Measurements from ENCODE around the gene P2RX2.
"Not testable (repeated sequence)": the region's sequence is repeated elsewhere in the genome, so short reads cannot be mapped to it uniquely, and the experiment has no call there.

The P2RX2 gene

DNA sequence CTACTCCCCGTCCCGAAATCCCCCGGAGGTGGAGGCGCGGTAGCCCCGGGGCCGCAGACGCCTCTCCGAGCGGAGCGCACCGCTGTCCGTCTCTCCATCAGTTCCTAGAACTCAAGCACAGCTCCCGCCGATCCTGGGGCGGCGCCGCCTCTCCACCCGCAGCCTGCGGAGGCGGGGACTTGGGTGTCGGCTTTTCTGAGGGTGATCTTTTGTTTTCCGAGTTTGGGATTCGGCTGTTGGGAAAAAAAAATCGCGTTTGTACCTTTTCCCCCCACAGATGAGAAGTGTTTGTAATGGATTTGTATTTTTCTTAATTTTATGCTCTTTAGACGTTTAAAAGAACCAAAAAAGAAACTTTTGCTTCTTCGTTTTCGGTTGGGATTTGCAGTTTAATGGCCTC, 34.8 kb upstream of the P2RX2 start:
- no peak for DNase-seq (ENCODE audit: low spot score)

DNA sequence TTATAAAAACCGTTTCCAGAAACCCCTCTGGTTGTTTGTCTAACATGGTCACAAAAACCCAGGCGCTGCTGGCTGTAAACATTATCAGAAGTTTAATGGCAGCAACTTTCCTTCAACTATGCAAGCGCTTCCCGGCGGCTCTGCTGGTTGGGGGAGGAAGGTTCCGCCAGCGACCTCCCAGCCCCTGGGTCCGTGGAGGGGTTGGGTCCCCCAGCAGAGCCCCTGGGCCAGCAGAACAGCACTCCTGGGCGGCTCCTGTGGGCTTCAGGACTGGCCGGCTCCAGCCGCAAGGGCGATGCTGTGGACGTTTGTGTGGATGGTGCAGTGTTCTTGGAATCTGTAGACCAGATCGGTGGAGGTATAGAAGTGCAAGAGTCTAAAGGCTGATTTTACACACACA, 34.1 kb upstream of the P2RX2 start:
- no peak for DNase-seq (ENCODE audit: low spot score)

DNA sequence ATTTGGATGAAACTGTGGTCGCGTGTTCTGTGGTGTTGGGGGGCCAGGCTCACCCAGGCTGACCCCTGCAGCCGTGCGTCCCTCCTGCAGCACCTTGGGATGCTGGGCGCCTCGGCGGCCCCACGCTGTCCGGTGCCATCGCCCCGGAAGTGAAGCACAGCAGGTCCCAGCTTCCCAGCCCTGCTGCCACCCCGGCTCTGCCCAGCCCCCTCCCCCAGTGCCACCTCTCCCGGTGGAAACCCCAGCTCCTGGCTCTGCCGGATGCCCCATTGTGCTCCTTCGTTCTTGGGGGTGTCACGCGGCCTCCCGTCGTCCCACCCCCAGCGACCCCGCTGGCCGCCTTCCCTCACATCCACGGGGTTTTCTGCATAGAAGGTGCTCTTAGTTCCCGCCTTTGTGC, 33.4 kb upstream of the P2RX2 start:
- DNase-seq (ENCODE audit: low spot score) = no peak

DNA sequence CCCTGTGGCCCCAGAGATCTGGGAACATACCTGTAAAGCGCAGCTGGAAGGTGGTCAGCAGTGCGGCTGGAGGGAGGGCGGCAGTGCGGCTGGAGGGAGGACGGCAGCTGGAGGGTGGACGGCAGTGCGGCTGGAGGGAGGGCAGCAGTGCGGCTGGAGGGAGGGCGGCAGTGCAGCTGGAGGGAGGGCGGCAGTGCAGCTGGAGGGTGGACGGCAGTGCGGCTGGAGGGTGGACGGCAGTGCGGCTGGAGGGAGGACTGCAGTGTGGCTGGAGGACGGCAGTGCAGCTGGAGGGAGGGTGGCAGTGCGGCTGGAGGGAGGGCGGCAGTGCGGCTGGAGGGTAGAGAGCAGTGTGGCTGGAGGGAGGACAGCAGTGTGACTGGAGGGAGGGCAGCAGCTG, 31.6 kb upstream of the P2RX2 start:
- DNase-seq (ENCODE audit: low spot score) = no peak

DNA sequence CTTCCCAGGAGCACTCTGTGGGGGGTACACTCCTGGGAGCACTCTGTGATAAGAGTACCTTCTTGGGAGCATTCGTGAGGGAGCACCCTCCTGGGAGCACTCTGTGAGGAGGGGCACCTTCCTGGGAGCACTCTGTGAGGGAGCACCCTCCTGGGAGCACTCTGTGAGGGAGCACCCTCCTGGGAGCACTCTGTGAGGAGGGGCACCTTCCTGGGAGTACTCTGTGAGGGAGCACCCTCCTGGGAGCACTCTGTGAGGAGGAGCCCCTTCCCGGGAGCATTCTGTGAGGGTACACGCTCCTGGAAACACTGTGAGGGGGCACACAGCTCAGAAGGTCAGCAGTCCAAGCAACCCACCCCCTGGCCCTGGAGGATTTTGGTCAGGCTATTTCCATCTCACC, 30.8 kb upstream of the P2RX2 start:
- no peak for DNase-seq (ENCODE audit: low spot score)

DNA sequence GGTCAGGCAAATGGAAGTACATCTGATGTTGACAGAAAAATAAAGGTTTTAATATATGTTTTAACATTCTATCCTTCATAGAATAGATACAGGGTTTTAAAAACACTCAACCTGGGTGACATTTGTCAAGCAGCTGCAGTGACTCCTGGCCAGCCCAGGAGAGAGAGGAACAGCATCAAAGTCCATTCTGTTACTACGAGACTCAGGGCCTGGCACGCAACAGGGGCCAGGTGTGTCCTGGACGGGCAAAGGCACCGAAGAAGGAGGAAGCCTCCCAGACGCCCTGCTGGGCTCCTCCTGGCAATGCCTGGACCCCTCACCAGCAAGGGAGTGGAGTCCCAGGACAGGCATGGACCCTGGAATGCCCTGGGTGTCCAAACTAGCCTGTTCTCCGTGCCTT, 30.3 kb upstream of the P2RX2 start:
- DNase-seq (ENCODE audit: low spot score) = no peak

DNA sequence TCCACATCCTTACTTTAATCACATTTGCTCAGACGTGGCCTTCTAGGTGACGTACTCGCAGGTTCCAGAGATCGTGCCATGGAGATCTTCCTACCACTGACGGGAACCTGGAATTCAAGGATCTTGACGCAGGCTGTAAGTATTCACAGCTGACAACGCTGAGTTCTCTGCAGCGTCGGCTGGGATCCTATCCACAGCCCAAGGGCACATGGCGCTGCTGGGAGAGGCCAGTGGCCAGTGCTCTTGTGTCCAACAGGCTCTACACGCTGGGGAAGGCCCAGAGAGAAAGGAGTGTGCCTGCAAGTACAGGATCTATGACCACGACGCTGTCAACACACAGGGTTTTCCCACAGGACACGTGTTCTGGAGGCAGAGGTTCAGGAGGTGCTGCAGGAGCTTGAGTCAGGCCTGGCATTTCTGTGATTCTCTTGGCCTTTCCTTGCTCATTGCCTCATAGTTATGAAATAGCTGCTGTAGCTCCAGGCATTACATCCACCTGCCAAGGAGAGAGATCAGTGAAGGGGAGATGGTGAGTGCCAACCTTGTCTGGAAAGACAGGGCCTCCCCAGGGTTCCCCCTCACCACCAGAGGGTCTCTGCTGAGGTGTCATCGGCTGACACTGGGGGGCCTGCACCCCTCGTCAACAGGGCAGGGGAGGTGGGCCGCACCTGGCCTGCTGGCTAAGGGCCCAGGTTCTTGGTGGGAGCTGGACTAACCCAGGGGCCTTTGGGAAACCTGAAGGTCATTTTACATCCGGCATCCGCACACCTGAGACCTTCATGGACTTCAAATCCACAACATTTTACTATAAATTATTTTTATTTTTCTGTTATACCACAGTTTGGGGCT, 29.5 kb upstream of the P2RX2 start:
- DNase-seq (ENCODE audit: low spot score) = no peak

DNA sequence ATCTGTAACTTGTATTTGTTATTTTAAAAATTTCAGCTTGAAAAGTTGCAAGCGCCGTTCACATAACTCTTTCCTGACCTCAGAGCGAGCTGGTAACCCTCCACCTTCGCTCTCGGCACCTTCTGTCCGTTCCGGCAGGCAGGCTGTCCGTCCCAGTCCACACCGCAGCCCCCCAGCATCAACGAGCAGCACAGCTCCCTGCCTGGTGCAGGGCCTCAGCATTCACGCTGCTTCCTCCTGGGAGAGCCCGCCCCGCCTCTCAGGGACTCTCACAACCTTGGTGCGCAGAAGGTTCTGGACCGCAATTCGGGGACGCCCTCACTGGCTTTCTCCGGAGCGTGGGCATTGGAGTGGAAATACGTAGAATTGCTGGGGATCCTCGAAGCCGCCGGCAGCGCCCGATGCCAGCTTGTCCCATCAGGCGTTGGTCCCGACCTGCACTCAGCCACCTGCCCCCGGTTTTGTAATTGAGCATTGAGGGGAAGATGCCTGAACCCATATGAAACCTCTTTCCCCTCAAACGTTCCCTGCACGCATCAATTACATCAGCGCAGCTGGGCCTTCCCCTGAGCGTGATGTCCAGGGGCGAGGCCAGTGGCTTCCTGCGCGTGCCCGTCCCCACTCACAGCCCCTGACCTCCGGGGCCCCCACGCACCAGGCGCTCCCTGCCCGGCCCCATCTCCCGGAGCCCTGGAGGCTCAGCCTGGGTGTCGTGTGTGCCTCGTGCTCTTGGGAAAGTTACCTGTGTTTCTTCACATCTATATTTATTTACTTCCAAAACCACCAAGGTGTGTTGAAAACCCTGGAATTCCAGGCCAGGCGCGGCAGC, 27.3 kb upstream of the P2RX2 start:
- no peak for DNase-seq (ENCODE audit: low spot score)

DNA sequence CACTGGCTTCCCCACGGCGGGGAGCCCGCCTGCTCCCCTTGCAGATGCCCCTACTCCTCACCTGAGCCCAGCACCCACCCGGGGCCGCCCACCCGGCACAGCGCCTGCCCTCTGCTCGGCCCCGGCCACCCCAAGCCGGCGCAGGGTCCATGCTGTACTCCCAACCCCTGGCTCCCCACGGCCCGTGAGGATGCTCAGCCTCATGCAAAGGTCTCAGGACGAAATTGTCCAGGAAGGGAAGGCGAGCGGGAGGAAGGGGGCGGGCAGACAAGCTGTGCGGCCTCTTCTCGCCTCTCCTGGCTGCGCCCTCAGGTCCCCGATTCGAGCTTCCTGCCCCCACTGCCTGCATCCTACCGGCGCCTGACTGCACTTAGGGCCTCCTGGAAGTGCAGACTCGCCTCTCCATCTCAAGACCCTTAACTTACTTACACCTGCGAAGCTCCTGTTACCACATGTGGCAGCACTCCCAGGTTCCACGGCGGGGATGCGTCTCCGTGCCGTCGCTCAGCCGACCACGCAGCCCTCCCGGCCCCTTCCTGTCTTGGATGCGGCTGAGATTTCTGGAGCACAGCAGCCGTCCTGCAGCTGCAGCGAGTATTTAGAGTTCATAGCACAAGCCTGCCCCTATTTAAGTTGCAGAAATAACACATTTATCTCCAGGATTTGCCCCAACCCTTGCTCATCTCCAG, 26.1 kb upstream of the P2RX2 start:
- no peak for DNase-seq (ENCODE audit: low spot score)

DNA sequence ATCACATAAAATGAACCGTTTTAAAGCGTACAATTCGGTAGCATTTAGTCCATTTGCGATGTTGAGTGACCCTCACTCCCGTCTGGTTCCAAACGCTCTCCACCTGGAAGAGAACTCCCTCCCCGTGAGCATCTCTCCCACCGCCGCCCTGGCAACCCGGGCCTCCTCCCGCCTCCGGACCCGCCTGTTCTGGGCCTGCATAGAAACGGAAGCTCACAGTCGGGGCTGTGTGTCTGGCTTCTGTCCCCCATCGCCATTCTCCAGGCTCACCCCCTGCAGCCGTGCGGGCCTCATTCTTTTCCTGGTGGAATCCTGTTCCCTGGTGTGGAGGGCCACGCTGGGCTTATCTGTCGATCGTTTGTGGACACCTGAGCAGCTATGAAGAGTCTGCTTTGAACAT, 25.5 kb upstream of the P2RX2 start:
- no peak for DNase-seq (ENCODE audit: low spot score)

DNA sequence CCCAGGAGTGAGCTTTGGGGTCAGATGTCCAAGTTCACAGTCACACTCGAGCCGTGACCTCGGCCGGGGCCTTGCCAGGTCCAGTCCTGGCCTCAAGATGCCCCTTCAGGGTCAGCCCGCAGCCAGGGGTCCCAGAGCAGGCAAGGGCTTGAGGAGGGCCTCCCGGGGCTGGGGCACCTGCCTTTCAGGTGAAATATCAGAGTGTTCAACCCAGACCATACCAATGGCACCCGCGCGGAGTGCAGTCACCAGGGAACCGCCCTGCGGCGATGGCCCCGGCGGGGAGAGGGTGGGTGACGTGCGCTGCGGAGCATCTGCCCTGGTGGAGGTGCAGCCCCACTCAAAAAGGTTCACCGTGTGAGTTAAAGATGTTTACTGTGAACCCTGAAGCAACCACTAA, 25.1 kb upstream of the P2RX2 start:
- DNase-seq (ENCODE audit: low spot score) = no peak

DNA sequence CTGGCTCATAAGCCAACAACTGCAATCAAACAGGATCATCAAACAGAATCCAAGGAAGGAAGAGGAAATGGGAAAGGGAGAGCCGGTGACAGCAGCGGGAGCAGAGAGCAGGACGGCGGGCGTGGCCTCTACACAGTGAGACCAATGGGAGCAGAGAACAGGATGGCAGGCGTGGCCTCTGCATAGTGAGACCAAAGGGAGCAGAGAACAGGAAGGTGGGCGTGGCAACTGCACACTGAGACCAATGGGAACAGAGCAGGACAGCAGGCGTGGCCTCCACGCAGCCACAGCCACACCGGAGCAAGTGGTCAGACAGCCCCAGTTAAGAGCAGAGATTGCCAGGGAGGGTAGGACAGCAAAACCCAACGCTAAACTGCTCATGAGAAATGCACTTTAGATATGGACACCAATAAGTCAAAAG, 24.6 kb upstream of the P2RX2 start:
- DNase-seq (ENCODE audit: low spot score) = peak; percentile 79

DNA sequence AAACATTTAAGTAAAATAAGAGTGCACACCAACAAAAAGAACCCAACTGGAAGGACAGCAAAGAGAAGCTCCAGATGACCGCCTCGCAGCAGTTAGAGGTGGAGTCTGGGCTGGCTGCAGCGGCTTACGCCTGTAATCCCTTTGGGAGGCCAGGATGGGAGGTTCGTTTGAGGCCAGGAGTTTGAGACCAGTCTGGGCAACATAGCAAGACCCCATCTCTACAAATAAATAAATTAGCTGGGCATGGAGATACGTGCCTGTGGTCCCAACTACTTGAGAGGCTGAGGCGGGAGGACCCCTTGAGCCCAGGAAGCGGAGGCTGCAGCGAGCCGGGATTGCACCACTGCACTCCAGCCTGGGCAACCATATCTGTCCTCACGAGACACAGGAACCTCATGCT, 23.4 kb upstream of the P2RX2 start:
- no peak for DNase-seq (ENCODE audit: low spot score)

DNA sequence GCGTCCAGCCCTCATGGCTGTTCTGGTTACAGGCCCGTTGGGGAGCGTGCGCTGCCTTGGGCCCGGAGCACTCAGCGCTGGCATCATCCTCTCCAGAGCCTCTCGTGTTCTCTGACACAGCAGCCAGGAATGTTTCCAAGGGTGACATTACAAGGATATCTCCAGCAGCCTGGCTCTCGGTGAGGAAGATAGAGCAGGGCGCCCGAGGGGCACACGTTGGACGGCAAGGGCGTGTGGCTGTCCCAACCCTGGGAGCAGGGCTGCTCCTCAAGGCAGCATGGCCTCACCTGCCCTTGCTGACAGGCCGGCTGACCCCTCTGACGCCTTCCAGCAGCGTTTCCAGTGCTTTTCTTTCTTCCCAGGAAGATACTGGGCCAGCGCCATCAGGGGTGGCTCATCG, 22.6 kb upstream of the P2RX2 start:
- no peak for DNase-seq (ENCODE audit: low spot score)

DNA sequence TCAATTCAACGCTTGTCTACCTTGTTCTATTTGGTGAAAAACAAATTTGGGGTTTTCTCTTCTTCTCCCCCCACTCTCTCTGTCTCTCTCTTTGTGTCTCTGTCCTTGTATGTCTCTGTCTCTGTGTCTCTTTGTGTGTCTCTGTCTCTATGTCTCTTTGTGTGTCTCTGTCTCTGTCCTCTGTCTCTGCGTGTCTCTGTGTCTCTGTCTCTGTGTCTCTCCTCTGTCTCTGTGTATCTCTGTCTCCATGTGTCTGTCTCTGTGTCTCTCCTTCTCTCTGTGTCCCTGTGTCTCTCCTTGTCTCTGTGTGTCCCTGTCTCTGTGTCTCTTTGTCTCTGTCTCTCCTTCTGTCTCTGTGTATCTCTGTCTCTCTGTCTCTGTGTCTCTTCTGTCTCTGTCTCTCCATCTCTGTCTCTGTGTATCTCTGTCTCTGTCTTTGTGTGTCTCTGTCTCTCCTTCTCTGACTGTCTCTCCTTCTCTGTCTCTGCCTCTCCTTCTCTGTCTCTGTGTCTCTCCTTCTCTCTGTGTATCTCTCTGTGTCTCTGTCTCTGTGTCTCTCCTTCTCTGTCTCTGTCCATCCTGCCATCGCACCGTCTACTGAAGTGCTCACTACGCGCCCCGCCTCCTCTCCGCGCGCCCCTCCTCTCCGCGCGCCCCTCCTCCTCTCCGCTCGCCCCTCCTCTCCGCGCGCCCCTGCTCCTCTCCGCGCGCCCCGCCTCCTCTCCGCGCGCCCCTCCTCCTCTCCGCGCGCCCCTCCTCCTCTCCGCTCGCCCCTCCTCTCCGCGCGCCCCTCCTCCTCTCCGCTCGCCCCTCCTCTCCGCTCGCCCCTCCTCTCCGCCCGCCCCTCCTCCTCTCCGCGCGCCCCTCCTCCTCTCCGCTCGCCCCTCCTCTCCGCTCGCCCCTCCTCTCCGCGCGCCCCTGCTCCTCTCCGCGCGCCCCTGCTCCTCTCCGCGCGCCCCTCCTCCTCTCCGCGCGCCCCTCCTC, 21.0 kb upstream of the P2RX2 start:
- DNase-seq (ENCODE audit: low spot score) = no peak

DNA sequence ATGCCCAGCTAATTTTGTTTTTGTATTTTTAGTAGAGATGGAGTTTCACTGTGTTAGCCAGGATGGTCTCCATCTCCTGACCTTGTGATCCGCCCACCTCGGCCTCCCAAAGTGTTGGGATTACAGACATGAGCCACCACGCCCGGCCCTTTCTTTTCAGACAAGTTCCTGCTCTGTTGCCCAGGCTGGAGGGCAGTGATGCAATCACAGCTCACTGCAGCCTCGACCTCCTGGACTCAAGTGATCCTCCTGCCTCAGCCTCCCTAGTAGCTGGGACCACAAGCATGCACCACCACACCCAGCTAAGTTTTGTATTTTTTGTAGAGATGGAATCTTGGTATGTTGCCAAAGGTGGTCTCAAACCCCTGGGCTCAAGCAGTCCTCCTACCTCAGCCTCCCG, 19.1 kb upstream of the P2RX2 start:
- DNase-seq (ENCODE audit: low spot score) = not testable (repeated sequence)

DNA sequence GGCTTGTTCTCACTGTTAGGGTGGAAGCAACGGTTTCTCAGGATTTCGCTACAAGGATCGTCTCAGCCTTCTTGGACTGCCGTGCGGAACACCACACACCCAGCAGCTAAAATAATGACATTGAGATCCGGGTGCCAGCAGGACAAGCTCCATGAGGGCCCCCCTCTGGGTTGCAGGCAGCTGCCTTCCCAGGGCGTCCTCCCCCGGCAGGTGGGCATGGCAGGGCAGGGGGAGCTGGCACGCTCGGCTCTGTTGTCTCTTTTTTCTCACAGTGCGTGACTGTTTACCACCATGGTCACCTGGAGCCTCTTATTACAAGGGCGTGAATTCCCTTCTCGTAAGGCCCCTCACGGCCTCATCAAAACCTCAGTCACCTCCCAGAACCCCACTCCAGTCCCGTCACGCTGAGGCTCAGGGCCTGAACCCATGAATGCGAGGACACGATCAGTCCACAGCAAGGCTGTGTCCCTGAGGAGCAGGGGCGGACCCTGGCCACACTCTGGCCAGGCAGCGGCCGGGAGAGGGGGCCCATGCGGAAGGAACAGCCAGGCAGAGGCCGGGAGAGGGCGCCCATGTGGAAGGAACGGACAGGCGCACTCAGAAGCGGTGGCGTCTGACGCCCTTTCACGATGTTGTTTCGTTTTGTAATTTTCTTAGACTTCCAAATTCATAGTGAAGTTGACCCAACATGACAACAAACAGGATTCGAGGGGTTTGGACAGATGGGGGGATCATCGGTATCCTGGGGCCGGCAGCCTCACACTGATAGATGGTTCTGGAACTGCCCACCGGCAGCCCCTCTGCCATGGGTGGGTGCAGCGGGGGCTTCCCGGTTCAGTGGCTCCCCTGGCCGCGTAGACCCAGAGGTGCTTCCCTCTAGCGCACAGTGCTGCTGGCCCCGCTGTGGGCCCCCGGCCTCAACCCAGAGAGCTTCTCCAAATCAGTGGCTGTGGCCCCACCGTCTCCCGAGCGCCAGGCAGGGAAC, 18.2 kb upstream of the P2RX2 start:
- DNase-seq (ENCODE audit: low spot score) = peak; percentile 67

DNA sequence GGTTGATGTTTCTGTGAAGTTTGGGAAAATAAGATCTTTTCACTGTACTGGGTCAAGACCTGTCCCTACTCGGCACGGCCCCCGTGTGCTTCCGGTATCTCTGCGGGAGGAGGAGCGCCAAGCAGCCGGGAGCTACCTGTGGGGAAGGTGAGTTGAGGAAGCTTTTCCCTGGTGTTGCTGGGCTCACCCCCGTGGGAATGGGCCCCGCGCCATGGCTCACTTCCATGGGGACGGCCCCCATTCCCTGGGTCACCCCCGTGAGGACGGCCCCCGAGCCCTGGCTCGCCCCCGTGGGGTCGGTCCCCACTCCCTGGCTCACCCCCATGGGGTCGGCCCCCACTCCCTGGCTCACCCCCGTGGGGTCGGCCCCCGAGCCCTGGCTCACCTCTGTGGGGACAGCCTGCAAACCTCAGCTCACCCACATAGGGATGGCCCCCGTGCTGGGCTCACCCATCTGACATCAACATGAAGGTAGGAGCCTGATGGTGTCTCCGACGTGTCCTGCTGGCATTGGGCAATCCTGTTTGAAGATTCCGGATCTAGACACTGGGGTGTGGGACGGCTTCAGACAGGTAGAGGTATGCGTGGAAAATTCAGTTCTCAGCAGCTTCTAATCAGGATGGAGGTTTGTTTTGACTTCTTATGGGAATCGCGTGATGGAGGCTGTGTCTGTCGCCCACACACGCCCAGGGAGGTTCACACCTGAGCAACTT, 17.2 kb upstream of the P2RX2 start:
- no peak for DNase-seq (ENCODE audit: low spot score)

DNA sequence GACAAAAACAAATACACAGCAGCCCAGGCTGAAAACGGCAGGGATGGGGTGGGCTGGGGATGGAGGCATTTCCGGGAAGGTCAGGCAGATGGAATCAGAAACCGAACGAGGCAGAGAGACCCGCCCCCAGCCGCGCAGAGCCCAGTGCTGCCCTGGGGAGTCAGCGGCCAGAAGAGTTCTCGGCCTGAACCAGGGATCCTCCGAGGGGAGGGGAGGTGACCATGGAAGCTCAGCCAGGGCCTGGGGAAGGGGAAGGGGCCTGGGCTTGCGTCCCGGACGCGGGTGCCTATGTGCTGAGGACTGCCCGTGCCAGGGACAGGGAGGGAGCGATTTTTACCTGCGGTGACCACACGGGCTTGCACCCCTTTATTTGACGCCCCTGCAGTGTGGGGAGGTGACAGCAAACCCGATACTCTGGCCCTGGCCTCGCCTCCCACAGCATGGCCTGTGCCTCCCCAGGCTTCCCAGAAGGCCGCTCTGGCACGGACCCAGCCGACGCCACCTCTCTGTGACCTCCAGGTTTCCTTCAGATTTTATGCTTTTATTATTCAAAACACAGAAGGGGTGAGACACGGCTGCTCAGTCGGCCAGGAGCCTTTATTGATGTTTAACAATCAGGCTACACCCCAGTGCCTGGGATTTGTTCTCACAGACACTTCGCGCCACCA, 15.9 kb upstream of the P2RX2 start:
- no peak for DNase-seq (ENCODE audit: low spot score)

Data from LoVo (cell line).